H9 (cell line): ENCODE measurements around the gene TFR2. TPM values are rescaled to one million over a fixed set of nuclear protein-coding genes. Genes with fewer than 3 reads are reported as not detected.
A peak's percentile ranks its signal among the peaks of the same experiment; 100 is the strongest.
"Not testable (repeated sequence)": the region's sequence is repeated elsewhere in the genome, so short reads cannot be mapped to it uniquely, and the experiment has no call there.

Experiments used
- DNase-seq: peaks from one replicate; pipeline ENCODE4 v3.0.0-alpha.2; 2017
- H2AFZ ChIP-seq: one replicate; pipeline ENCODE4 v1.6.1; 2013; ENCODE audit warnings: mild to moderate bottlenecking, low read length, control low read depth, moderate library complexity
- H2AK5ac ChIP-seq: 2 replicates; pipeline ENCODE4 v1.6.1; 2013; ENCODE audit warnings: low read length, control low read depth, mixed read lengths; ENCODE audit not compliant: insufficient read length
- H2BK120ac ChIP-seq: one replicate; pipeline ENCODE4 v1.6.1; 2013; ENCODE audit warnings: low read depth, mild to moderate bottlenecking, low read length, control low read depth, inconsistent platforms; ENCODE audit not compliant: poor library complexity, severe bottlenecking
- H2BK12ac ChIP-seq: 2 replicates; pipeline ENCODE4 v1.6.1; 2013; ENCODE audit warnings: low read length, control low read depth, mixed read lengths, low read depth; ENCODE audit not compliant: insufficient read length
- H2BK15ac ChIP-seq: 2 replicates; pipeline ENCODE4 v1.6.1; 2013; ENCODE audit warnings: low read depth, low read length, control low read depth
- H2BK20ac ChIP-seq: one replicate; pipeline ENCODE4 v1.6.1; 2013; ENCODE audit warnings: low read depth, mild to moderate bottlenecking, low read length, control low read depth, inconsistent platforms; ENCODE audit not compliant: poor library complexity, severe bottlenecking
- H2BK5ac ChIP-seq: 2 replicates; pipeline ENCODE4 v1.6.1; 2013; ENCODE audit warnings: low read length, control low read depth, mixed read lengths; ENCODE audit not compliant: insufficient read length
- H3K14ac ChIP-seq: 2 replicates; pipeline ENCODE4 v1.6.1; 2013; ENCODE audit warnings: low read length, control low read depth; ENCODE audit not compliant: insufficient read depth
- H3K18ac ChIP-seq: 2 replicates; pipeline ENCODE4 v1.6.1; 2013; ENCODE audit warnings: low read depth, mild to moderate bottlenecking, mixed read lengths, low read length, control low read depth; ENCODE audit not compliant: insufficient read length
- H3K23ac ChIP-seq: 2 replicates; pipeline ENCODE4 v1.6.1; 2013; ENCODE audit warnings: low read length, control low read depth, mixed read lengths, low read depth; ENCODE audit not compliant: insufficient read length
- H3K23me2 ChIP-seq: 2 replicates; pipeline ENCODE4 v1.6.1; 2013; ENCODE audit warnings: low read depth, mild to moderate bottlenecking, mixed read lengths, low read length, control low read depth; ENCODE audit not compliant: insufficient read length, poor library complexity, severe bottlenecking
- H3K27ac ChIP-seq: 2 replicates; pipeline ENCODE4 v1.5.1; 2013; ENCODE audit warnings: low read length, control low read depth, mixed read lengths, low read depth; ENCODE audit not compliant: insufficient read length
- H3K27me3 ChIP-seq: 2 replicates; pipeline ENCODE4 v1.6.1; 2013; ENCODE audit warnings: low read length, control low read depth, inconsistent platforms; ENCODE audit not compliant: insufficient read depth
- H3K4ac ChIP-seq: 2 replicates; pipeline ENCODE4 v1.6.1; 2013; ENCODE audit warnings: low read depth, mild to moderate bottlenecking, control low read depth, inconsistent platforms, low read length, moderate library complexity
- H3K4me1 ChIP-seq: 2 replicates; pipeline ENCODE4 v1.6.1; 2013; ENCODE audit warnings: low read length, control low read depth, inconsistent platforms; ENCODE audit not compliant: insufficient read depth
- H3K4me2 ChIP-seq: 2 replicates; pipeline ENCODE4 v1.6.1; 2013; ENCODE audit warnings: low read length, control low read depth, mixed read lengths; ENCODE audit not compliant: insufficient read length, insufficient read depth
- H3K56ac ChIP-seq: 2 replicates; pipeline ENCODE4 v1.6.1; 2013; ENCODE audit warnings: low read depth, mild to moderate bottlenecking, mixed read lengths, low read length, control low read depth; ENCODE audit not compliant: insufficient read length
- H3K79me1 ChIP-seq: 2 replicates; pipeline ENCODE4 v1.6.1; 2013; ENCODE audit warnings: low read depth, mild to moderate bottlenecking, moderate library complexity, low read length, control low read depth, inconsistent platforms; ENCODE audit not compliant: insufficient read depth, poor library complexity, severe bottlenecking
- H3K79me2 ChIP-seq: 2 replicates; pipeline ENCODE4 v1.6.1; 2013; ENCODE audit warnings: low read length, control low read depth, inconsistent platforms; ENCODE audit not compliant: insufficient read depth
- H3K9ac ChIP-seq: 2 replicates; pipeline ENCODE4 v1.6.1; 2013; ENCODE audit warnings: low read length, control low read depth, mixed read lengths; ENCODE audit not compliant: insufficient read length; ENCODE audit errors: extremely low read depth
- H3K9me3 ChIP-seq: one replicate; pipeline ENCODE4 v1.6.1; 2013; ENCODE audit warnings: low read depth, low read length, inconsistent platforms; ENCODE audit not compliant: control insufficient read depth
- H3T11ph ChIP-seq: one replicate; pipeline ENCODE4 v1.6.1; 2013; ENCODE audit warnings: mild to moderate bottlenecking, low read length, control low read depth, inconsistent platforms
- H4K20me1 ChIP-seq: one replicate; pipeline ENCODE4 v1.6.1; 2013; ENCODE audit not compliant: control insufficient read depth, insufficient read length, insufficient read depth
- H4K5ac ChIP-seq: 2 replicates; pipeline ENCODE4 v1.6.1; 2013; ENCODE audit warnings: low read depth, mild to moderate bottlenecking, mixed read lengths, low read length, control low read depth; ENCODE audit not compliant: insufficient read length
- H4K8ac ChIP-seq: replicated peaks from 2 replicates; pipeline ENCODE4 v1.6.1; 2013; ENCODE audit warnings: low read length, control low read depth, mixed read lengths, low read depth; ENCODE audit not compliant: insufficient read length
- H4K91ac ChIP-seq: 2 replicates; pipeline ENCODE4 v1.6.1; 2013; ENCODE audit warnings: low read depth, mild to moderate bottlenecking, moderate library complexity, mixed read lengths, low read length, control low read depth; ENCODE audit not compliant: insufficient read length
- H3K27ac Mint-ChIP-seq, 3 experiments: 2 replicates in 2 of 3; 3 replicates in 1 of 3; pipeline ENCODE4 v1.8.0; 2020 to 2021; ENCODE audit warnings: mixed read lengths in 3 of 3, mild to moderate bottlenecking in 1 of 3, moderate library complexity in 1 of 3
- H3K27me3 Mint-ChIP-seq: 2 replicates; pipeline ENCODE4 v1.8.0; 2021; ENCODE audit warnings: low read depth, mild to moderate bottlenecking, moderate library complexity, mixed read lengths
- H3K36me3 Mint-ChIP-seq, 3 experiments: 2 replicates in 2 of 3; 3 replicates in 1 of 3; pipeline ENCODE4 v1.8.0; 2020 to 2021; ENCODE audit warnings: low read depth in 3 of 3, mixed read lengths in 3 of 3; ENCODE audit not compliant: insufficient read depth in 1 of 3
- H3K4me1 Mint-ChIP-seq, 2 experiments: 2 replicates each; pipeline ENCODE4 v1.8.0; 2020; ENCODE audit warnings: mixed read lengths in 2 of 2
- H3K4me3 Mint-ChIP-seq, 2 experiments: 2 replicates in 1 of 2; 3 replicates in 1 of 2; pipeline ENCODE4 v1.8.0; 2020 to 2021; ENCODE audit warnings: mild to moderate bottlenecking in 2 of 2, mixed read lengths in 2 of 2, moderate library complexity in 1 of 2
- H3K9me3 Mint-ChIP-seq, 2 experiments: 2 replicates in 1 of 2; 3 replicates in 1 of 2; pipeline ENCODE4 v1.8.0; 2020; ENCODE audit warnings: mild to moderate bottlenecking in 2 of 2, mixed read lengths in 2 of 2, moderate library complexity in 1 of 2
- CTCF ChIP-seq: fragments of 200-600 bp; sonication (generic); conservative IDR thresholded peaks from 3 replicates; pipeline ENCODE4 v1.8.0; 2021; ENCODE audit warnings: antibody characterized with exemption, mild to moderate bottlenecking
- WGBS: extraction: QIAGEN DNeasy Blood & Tissue Kit; methylation state at CpG from one replicate; pipeline ENCODE4 v1.1.7; 2013; ENCODE audit warnings: missing lambda C conversion rate, low lambda C conversion rate, mixed read lengths; ENCODE audit not compliant: insufficient read length; ENCODE audit errors: extremely low coverage; 5-methylcytosine and 5-hydroxymethylcytosine counted together
- total RNA-seq: library from RNA; stranded (reverse); gene quantifications from 2 replicates; pipeline ENCODE4 v1.2.1, GENCODE V29; 2021

Gene TFR2
- total RNA-seq, 1 experiment from 2014 or later, result 2.3 TPM

- Histone ChIP-seq H4K5ac (no peak overlapping the region), H3K4ac (no peak overlapping the region), H3K4me1 (no peaks in the 10 kb centered on the region), H2AK5ac (no peak overlapping the region), H3K56ac (no peak overlapping the region), H2BK12ac (no peak overlapping the region), H2BK15ac (no peak overlapping the region), H3K23ac (no peak overlapping the region), H3K9ac (no peak overlapping the region), H3K27ac (no peak overlapping the region), H2BK20ac (no peak overlapping the region), H3T11ph (no peak overlapping the region), H3K23me2 (no peaks in the 10 kb centered on the region), H4K8ac (no peak overlapping the region), H3K4me2 (no peak overlapping the region), H3K14ac (no peak overlapping the region), H2AFZ (no peak overlapping the region), H4K20me1 (no peaks in the 10 kb centered on the region), H3K79me2 (no peaks in the 10 kb centered on the region), H3K27me3 (no peaks in the 10 kb centered on the region), H3K18ac (no peak overlapping the region), H2BK5ac (no peak overlapping the region), H3K79me1 (no peaks in the 10 kb centered on the region), H2BK120ac (no peak overlapping the region), H4K91ac (no peak overlapping the region), H3K9me3 (no peaks in the 10 kb centered on the region)
- H3K4me3 Mint-ChIP-seq, result peak overlapping the region in 1 of 2 experiments; percentile 3; a peak in 1 of 5 replicates
- H3K27ac Mint-ChIP-seq, result no peak overlapping the region
- H3K27me3 Mint-ChIP-seq, result peaks cover 28% of the 10 kb centered on the region
- no peaks in the 10 kb centered on the region; a peak in 1 of 7 replicates for H3K36me3 Mint-ChIP-seq
- DNase-seq, result no peak
- no peak for TF ChIP-seq CTCF
- no peaks in the 10 kb centered on the region; a peak in 2 of 5 replicates for H3K9me3 Mint-ChIP-seq
- WGBS, result no CpG with 5 or more reads among the region's 5 CpGs
- peaks cover 9 to 11% of the 10 kb centered on the region in 2 experiments for H3K4me1 Mint-ChIP-seq
These were observed 23.9 kb upstream of the TFR2 start for GRCh38 chr7:100665168-100665726.

- not testable (repeated sequence) for H3T11ph ChIP-seq, H3K4me3 Mint-ChIP-seq, H2AFZ ChIP-seq, H4K91ac ChIP-seq, H3K9ac ChIP-seq, H2BK20ac ChIP-seq, H3K23ac ChIP-seq, H2BK120ac ChIP-seq, H3K4me2 ChIP-seq, H3K27ac Mint-ChIP-seq, H2BK5ac ChIP-seq, H2BK15ac ChIP-seq, H4K20me1 ChIP-seq, H3K9me3 Mint-ChIP-seq, H3K79me1 ChIP-seq, H3K4me1 ChIP-seq, DNase-seq, H3K27ac ChIP-seq, H3K23me2 ChIP-seq, H4K8ac ChIP-seq, H3K4ac ChIP-seq, H4K5ac ChIP-seq, H3K36me3 Mint-ChIP-seq, H3K79me2 ChIP-seq, H2AK5ac ChIP-seq, H3K14ac ChIP-seq, H3K18ac ChIP-seq, H3K27me3 ChIP-seq, H3K56ac ChIP-seq, H2BK12ac ChIP-seq, H3K9me3 ChIP-seq
- peaks cover 9 to 11% of the 10 kb centered on the region in 2 experiments for H3K4me1 Mint-ChIP-seq
- no CpG with 5 or more reads among the region's 12 CpGs for WGBS
- H3K27me3 Mint-ChIP-seq, result peaks cover 34% of the 10 kb centered on the region
These were observed 20.9 kb upstream of the TFR2 start for GRCh38 chr7:100662194-100662776.
